Measurements from ENCODE around the gene ESRP2. TPM values are rescaled to one million over a fixed set of nuclear protein-coding genes. Genes with fewer than 3 reads are reported as not detected.

ESRP2 gene
- total RNA-seq, 1 donor from 2014 or later: 82.3 TPM

DNA sequence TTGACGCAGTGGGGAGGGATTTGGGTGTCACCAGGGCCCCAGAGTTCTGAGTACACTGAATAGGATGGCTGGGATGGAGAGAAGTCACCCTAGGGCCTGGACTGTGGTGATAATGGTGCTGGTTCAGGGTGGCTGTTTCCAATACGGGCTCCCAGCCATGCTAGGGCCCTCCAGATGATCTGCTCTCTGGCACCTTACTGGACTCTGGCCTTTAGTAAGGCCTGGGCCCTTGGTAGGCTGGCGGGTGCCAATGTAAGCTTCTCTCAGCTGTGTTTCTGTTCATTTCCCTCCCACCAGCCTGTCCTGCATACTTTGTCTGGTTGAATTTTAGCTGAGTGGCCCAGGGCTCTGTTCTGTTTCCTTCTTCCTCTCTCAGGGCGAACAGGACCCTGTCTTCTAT is 12.0 kb upstream of the ESRP2 start:
- H3K36me3 Mint-ChIP-seq (ENCODE audit: insufficient read depth): peaks cover 7% of the 10 kb centered on the region
- no peak for DNase-seq (ENCODE audit: low spot score, unreplicated experiment)
- H3K9me3 Mint-ChIP-seq (ENCODE audit: low read depth): no peaks in the 10 kb centered on the region
- H3K4me3 Mint-ChIP-seq (ENCODE audit: low read depth): no peak overlapping the region
- no peaks in the 10 kb centered on the region for H3K27me3 Mint-ChIP-seq
- H3K27ac Mint-ChIP-seq: no peak overlapping the region
- TF ChIP-seq, protein P1, sequence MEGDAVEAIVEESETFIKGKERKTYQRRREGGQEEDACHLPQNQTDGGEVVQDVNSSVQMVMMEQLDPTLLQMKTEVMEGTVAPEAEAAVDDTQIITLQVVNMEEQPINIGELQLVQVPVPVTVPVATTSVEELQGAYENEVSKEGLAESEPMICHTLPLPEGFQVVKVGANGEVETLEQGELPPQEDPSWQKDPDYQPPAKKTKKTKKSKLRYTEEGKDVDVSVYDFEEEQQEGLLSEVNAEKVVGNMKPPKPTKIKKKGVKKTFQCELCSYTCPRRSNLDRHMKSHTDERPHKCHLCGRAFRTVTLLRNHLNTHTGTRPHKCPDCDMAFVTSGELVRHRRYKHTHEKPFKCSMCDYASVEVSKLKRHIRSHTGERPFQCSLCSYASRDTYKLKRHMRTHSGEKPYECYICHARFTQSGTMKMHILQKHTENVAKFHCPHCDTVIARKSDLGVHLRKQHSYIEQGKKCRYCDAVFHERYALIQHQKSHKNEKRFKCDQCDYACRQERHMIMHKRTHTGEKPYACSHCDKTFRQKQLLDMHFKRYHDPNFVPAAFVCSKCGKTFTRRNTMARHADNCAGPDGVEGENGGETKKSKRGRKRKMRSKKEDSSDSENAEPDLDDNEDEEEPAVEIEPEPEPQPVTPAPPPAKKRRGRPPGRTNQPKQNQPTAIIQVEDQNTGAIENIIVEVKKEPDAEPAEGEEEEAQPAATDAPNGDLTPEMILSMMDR (IDR thresholded peaks at IDR 0.05; ENCODE audit: unreplicated experiment): no peak
- H3K4me1 Mint-ChIP-seq (ENCODE audit: low read depth): peaks cover 9% of the 10 kb centered on the region

DNA sequence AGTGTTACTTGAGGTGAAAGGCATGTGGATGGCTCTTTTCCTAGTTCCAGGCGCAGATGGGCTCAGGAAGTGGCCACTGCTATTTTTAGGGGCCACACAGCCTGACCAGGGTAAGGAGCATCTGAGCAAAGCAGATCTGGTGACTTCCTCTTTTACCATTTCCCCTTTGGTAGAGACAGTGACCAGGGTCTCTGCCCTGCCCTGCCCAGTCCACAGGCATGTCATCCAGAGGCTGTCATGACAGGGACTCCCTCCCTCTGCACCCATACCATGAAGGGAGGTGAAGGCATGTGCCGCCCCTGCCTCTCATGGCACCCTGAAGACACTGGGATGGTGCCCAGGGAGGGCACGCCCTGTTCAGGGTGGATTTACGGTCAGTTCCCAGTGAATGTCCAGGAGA is 11.5 kb upstream of the ESRP2 start:
- no peak for DNase-seq (ENCODE audit: low spot score, unreplicated experiment)
- Mint-ChIP-seq H3K36me3 (ENCODE audit: insufficient read depth) (peaks cover 7% of the 10 kb centered on the region), H3K4me3 (ENCODE audit: low read depth) (no peak overlapping the region), H3K4me1 (ENCODE audit: low read depth) (peaks cover 9% of the 10 kb centered on the region), H3K9me3 (ENCODE audit: low read depth) (no peaks in the 10 kb centered on the region), H3K27me3 (no peaks in the 10 kb centered on the region), H3K27ac (no peak overlapping the region)
- TF ChIP-seq, protein P1 (IDR thresholded peaks at IDR 0.05; ENCODE audit: unreplicated experiment): no peak

DNA sequence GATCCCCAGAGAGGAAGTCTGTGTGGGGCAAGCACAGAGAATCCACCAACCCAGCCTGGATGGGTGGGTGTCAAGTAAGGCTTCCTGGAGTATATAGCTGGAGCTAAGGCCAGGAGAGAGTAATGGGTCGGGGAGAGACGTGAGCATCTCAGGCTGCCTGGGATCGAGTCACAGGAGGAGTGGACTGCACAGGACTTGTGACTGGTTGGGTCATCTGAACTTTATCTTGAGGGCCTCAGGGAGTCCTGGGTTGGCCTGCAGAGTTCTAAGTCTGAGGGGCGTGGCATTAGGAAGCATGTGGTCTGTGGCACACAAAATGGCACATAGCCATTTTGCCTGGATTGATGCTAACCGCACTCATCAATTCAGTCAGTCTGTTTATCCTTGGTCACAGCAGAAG is 10.7 kb upstream of the ESRP2 start:
- peaks cover 5% of the 10 kb centered on the region for H3K36me3 Mint-ChIP-seq (ENCODE audit: insufficient read depth)

DNA sequence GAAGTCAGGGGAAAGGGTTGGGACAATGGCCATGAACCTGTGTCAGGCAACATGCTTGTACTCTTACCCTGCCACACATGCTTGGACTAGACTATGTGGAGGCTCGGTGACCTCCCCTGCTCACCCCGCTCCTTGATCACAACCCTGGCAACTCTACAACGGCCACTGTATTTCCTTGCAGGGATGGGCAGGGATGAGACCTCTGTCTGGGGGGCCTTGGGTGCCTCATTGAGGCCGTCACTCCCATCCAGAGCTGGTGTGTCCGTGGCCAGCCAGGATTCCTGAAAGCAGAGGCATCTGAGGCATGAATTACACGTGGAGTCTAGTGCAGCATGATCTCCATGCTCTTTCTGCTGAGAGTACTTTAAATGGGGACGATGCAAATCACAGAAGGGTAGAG is 10.2 kb upstream of the ESRP2 start:
- H3K9me3 Mint-ChIP-seq (ENCODE audit: low read depth): no peaks in the 10 kb centered on the region
- peak overlapping the region; percentile 98 for H3K4me3 Mint-ChIP-seq (ENCODE audit: low read depth)
- peaks cover 9% of the 10 kb centered on the region for H3K4me1 Mint-ChIP-seq (ENCODE audit: low read depth)
- no peaks in the 10 kb centered on the region for H3K27me3 Mint-ChIP-seq
- DNase-seq (ENCODE audit: low spot score, unreplicated experiment): no peak
- peak overlapping the region; percentile 62 for H3K27ac Mint-ChIP-seq
- peaks cover 5% of the 10 kb centered on the region for H3K36me3 Mint-ChIP-seq (ENCODE audit: insufficient read depth)
- TF ChIP-seq, protein P1 (IDR thresholded peaks at IDR 0.05; ENCODE audit: unreplicated experiment): no peak

More for the DNA sequence above, 10.7 kb upstream of the ESRP2 start:
- peaks cover 9% of the 10 kb centered on the region for H3K4me1 Mint-ChIP-seq (ENCODE audit: low read depth)
- no peak overlapping the region for H3K27ac Mint-ChIP-seq
- no peaks in the 10 kb centered on the region for H3K9me3 Mint-ChIP-seq (ENCODE audit: low read depth)
- no peak for DNase-seq (ENCODE audit: low spot score, unreplicated experiment)
- TF ChIP-seq, protein P1 (IDR thresholded peaks at IDR 0.05; ENCODE audit: unreplicated experiment): no peak
- no peaks in the 10 kb centered on the region for H3K27me3 Mint-ChIP-seq
- H3K4me3 Mint-ChIP-seq (ENCODE audit: low read depth): no peak overlapping the region

DNA sequence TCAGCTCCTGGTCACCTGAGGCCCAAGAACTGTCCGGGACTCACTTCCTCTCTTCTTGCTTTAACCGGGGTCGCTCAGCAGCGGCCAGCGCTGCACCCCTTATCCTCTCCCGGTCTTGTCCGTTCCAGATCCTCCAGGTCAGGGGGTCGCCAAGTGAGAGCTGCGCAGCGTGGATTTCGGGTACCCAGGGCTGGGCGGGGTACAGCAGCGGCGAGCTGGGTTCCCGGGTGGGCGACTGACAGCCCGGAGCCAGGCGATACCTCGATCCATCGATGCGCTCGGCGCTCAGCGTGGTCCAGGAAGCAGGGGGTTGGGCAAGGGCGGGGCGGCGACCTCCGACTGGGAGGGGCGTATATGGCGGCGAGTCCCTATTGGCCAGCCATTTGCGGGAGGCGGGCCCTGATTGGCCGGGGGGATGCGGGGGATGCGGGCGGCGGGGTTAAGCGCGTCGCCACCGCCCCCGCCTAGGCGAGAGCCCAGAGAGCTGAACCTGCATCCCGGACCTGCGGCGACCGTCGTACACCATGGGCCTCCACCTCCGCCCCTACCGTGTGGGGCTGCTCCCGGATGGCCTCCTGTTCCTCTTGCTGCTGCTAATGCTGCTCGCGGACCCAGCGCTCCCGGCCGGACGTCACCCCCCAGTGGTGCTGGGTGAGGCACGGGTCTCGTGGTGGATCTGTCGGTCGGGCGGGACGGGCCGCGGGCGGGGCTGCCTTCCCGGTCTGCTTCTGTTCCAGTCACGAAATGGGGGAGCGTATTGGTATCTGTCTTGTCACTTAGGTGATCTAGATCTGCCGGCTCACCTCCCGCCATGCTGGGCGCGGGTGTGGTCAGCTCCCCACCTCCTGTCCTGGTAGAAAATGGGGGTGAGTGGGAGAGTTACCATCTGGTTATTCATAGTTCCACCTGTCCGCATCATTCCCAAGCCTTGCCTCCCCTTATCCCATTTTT is 9.3 kb upstream of the ESRP2 start, which contains the start of gene PLA2G15:
PLA2G15 (plus strand) TSS at position 471 of the 951 bp plus-strand sequence; CDS start at position 525, 54 bp downstream.
- Mint-ChIP-seq H3K4me3 (ENCODE audit: low read depth) (peak within 1 kb of the TSS; percentile 98), H3K27ac (peak within 1 kb of the TSS; percentile 73), H3K27me3 (no peaks in the 10 kb centered on the region), H3K36me3 (ENCODE audit: insufficient read depth) (peaks cover 2% of the 10 kb centered on the region), H3K9me3 (ENCODE audit: low read depth) (no peaks in the 10 kb centered on the region), H3K4me1 (ENCODE audit: low read depth) (peaks cover 9% of the 10 kb centered on the region)
- TF ChIP-seq, protein P1 (IDR thresholded peaks at IDR 0.05; ENCODE audit: unreplicated experiment): no peak
- peak; percentile 96 for DNase-seq (ENCODE audit: low spot score, unreplicated experiment)
